HepG2 (cell line): ENCODE results near the gene USP5. TPM values are rescaled to one million over a fixed set of nuclear protein-coding genes. Genes with fewer than 3 reads are reported as not detected.
A peak's percentile ranks its signal among the peaks of the same experiment; 100 is the strongest.

ENCODE experiments used
- BORCS8-MEF2B ChIP-seq: sonication (generic); formaldehyde crosslinking; IDR thresholded peaks from 2 replicates; pipeline ENCODE4 v1.8.0; 2022; ENCODE audit warnings: mild to moderate bottlenecking, missing genetic modification reagents
- CBFB ChIP-seq: sonication (generic); formaldehyde crosslinking; IDR thresholded peaks from 2 replicates; pipeline ENCODE4 v1.4.0; 2020; ENCODE audit warnings: missing genetic modification reagents
- CCDC6 ChIP-seq: sonication (generic); formaldehyde crosslinking; IDR thresholded peaks from 2 replicates; pipeline ENCODE4 v1.8.1; 2022; ENCODE audit warnings: mild to moderate bottlenecking, missing genetic modification reagents, moderate library complexity
- CHCHD3 ChIP-seq: sonication (generic); formaldehyde crosslinking; IDR thresholded peaks from 2 replicates; pipeline ENCODE4 v1.8.0; 2022; ENCODE audit warnings: mild to moderate bottlenecking, missing genetic modification reagents, moderate library complexity
- FOSL1 ChIP-seq: sonication (generic); formaldehyde crosslinking; IDR thresholded peaks from 2 replicates; pipeline ENCODE4 v1.9.0; 2021; ENCODE audit warnings: missing genetic modification reagents, borderline replicate concordance
- HNRNPLL ChIP-seq: fragments of 200-400 bp; formaldehyde crosslinking; IDR thresholded peaks from 2 replicates; pipeline ENCODE4 v1.6.1; 2017; ENCODE audit warnings: mild to moderate bottlenecking, low read depth, low read length; ENCODE audit not compliant: poor library complexity, severe bottlenecking
- HOXA3 ChIP-seq: sonication (generic); formaldehyde crosslinking; IDR thresholded peaks from 2 replicates; pipeline ENCODE4 v1.5.0; 2020; ENCODE audit warnings: missing genetic modification reagents
- KDM5B ChIP-seq: sonication (generic); formaldehyde crosslinking; IDR thresholded peaks from 2 replicates; pipeline ENCODE4 v1.4.0; 2020; ENCODE audit warnings: missing genetic modification reagents, mild to moderate bottlenecking, borderline replicate concordance
- MED13 ChIP-seq: sonication (generic); formaldehyde crosslinking; IDR thresholded peaks from 2 replicates; pipeline ENCODE4 v1.5.0; 2020; ENCODE audit warnings: missing genetic modification reagents
- NFE2L1 ChIP-seq: sonication (generic); formaldehyde crosslinking; IDR thresholded peaks from 2 replicates; pipeline ENCODE4 v1.4.0; 2020; ENCODE audit warnings: missing genetic modification reagents, mild to moderate bottlenecking, borderline replicate concordance
- PLSCR1 ChIP-seq: sonication (generic); formaldehyde crosslinking; IDR thresholded peaks from 2 replicates; pipeline ENCODE4 v1.5.0; 2020; ENCODE audit warnings: missing genetic modification reagents, mild to moderate bottlenecking, borderline replicate concordance
- PRDM4 ChIP-seq: sonication (generic); formaldehyde crosslinking; IDR thresholded peaks from 2 replicates; pipeline ENCODE4 v1.9.0; 2021; ENCODE audit warnings: missing genetic modification reagents, borderline replicate concordance
- REXO4 ChIP-seq: sonication (generic); formaldehyde crosslinking; IDR thresholded peaks from 2 replicates; pipeline ENCODE4 v1.8.0; 2022; ENCODE audit warnings: missing genetic modification reagents, mild to moderate bottlenecking, borderline replicate concordance
- RFX3 ChIP-seq: IDR thresholded peaks from 2 replicates; pipeline ENCODE4 v1.6.1; 2016; ENCODE audit warnings: missing biosample characterization, missing genetic modification reagents
- RORA ChIP-seq: sonication (generic); formaldehyde crosslinking; IDR thresholded peaks from 2 replicates; pipeline ENCODE4 v1.5.0; 2020; ENCODE audit warnings: mild to moderate bottlenecking, missing genetic modification reagents, moderate library complexity
- TARDBP ChIP-seq: sonication (generic); formaldehyde crosslinking; IDR thresholded peaks from 2 replicates; pipeline ENCODE4 v1.8.0; 2022; ENCODE audit warnings: mild to moderate bottlenecking, missing genetic modification reagents
- TOPORS ChIP-seq: sonication (generic); formaldehyde crosslinking; IDR thresholded peaks from 2 replicates; pipeline ENCODE4 v1.8.0; 2023; ENCODE audit warnings: mild to moderate bottlenecking, missing genetic modification reagents
- TP53 ChIP-seq: sonication (generic); formaldehyde crosslinking; conservative IDR thresholded peaks from 2 replicates; pipeline ENCODE4 v1.4.0; 2020; ENCODE audit warnings: missing genetic modification reagents
- ZBTB8A ChIP-seq: sonication (generic); formaldehyde crosslinking; IDR thresholded peaks from 2 replicates; pipeline ENCODE4 v1.4.0; 2020; ENCODE audit warnings: mild to moderate bottlenecking, low read depth, missing genetic modification reagents, borderline replicate concordance
- ZNF383 ChIP-seq: sonication (generic); formaldehyde crosslinking; IDR thresholded peaks from 2 replicates; pipeline ENCODE4 v1.4.0; 2020; ENCODE audit warnings: missing genetic modification reagents, mild to moderate bottlenecking, borderline replicate concordance
- ZNF512B ChIP-seq: sonication (generic); formaldehyde crosslinking; IDR thresholded peaks from 2 replicates; pipeline ENCODE4 v1.5.1; 2020; ENCODE audit warnings: missing genetic modification reagents, mild to moderate bottlenecking, borderline replicate concordance
- ZNF562 ChIP-seq: sonication (generic); formaldehyde crosslinking; IDR thresholded peaks from 2 replicates; pipeline ENCODE4 v1.8.0; 2022; ENCODE audit warnings: missing genetic modification reagents, borderline replicate concordance
- ZNF615 ChIP-seq: sonication (generic); formaldehyde crosslinking; IDR thresholded peaks from 2 replicates; pipeline ENCODE4 v1.5.0; 2020; ENCODE audit warnings: mild to moderate bottlenecking, missing genetic modification reagents, borderline replicate concordance
- ZNF713 ChIP-seq: sonication (generic); formaldehyde crosslinking; IDR thresholded peaks from 2 replicates; pipeline ENCODE4 v1.4.0; 2020; ENCODE audit warnings: mild to moderate bottlenecking, missing genetic modification reagents
- polyA plus RNA-seq, 8 experiments: library from polyadenylated mRNA; depleted of rRNA in 3 of 8; stranded (reverse) in 7 of 8; unstranded in 1 of 8; fragments of >200 nt; fragmentation: Illumina TruSeq in 4 of 8; extraction: Trizol in 4 of 8; gene quantifications; 2 replicates each; pipeline versions ENCODE4 v1.2.1 to v1.2.3, GENCODE V29; 2011 to 2016; ENCODE audit warnings: low read depth in 4 of 8, missing spikeins in 1 of 8, mixed read lengths in 1 of 8; ENCODE audit not compliant: insufficient read depth in 1 of 8
- total RNA-seq, 5 experiments: library from RNA; depleted of rRNA; stranded (reverse); fragments of >200 nt; fragmentation: Illumina TruSeq; extraction: Trizol; gene quantifications; 2 replicates each; pipeline ENCODE4 v1.2.3, GENCODE V29; 2016; ENCODE audit warnings: low read depth in 1 of 5

USP5 gene
- total and polyA plus RNA-seq, 2 of the 13 experiments (the other 11 are each of a cell fraction or from before 2014, with no cell fraction given): 39.6 to 56.0 TPM

- TF ChIP-seq PRDM4 (CRISPR knock-in tag): no peak
- TF ChIP-seq CCDC6 (CRISPR knock-in tag): no peak
- TF ChIP-seq ZNF562: no peak
- peak; percentile 92 for TF ChIP-seq HNRNPLL
- no peak for TF ChIP-seq FOSL1 (CRISPR knock-in tag)
- no peak for TF ChIP-seq REXO4
- 0 out of 2 replicates have a peak, but pooled peaks have one; percentile 33 for TF ChIP-seq MED13 (CRISPR knock-in tag)
- TF ChIP-seq HOXA3 (CRISPR knock-in tag): peak; percentile 65
- no peak for TF ChIP-seq PLSCR1 (CRISPR knock-in tag)
- TF ChIP-seq ZNF713 (CRISPR knock-in tag): 0 out of 2 replicates have a peak, but pooled peaks have one; percentile 88
- TF ChIP-seq TARDBP (CRISPR knock-in tag): peak; percentile 77
- TF ChIP-seq ZBTB8A (CRISPR knock-in tag): no peak
- TF ChIP-seq RORA (CRISPR knock-in tag): no peak
- TF ChIP-seq KDM5B (CRISPR knock-in tag): peak; percentile 70; the same call in 1 of the 2 replicates
- no peak for TF ChIP-seq CHCHD3 (CRISPR knock-in tag)
- TF ChIP-seq RFX3 (CRISPR knock-in tag): no peak
- TF ChIP-seq TP53 (CRISPR knock-in tag): 0 out of 2 replicates have a peak, but pooled peaks have one; percentile 23
- TF ChIP-seq BORCS8-MEF2B (CRISPR knock-in tag): 0 out of 2 replicates have a peak, but pooled peaks have one; percentile 43
- 0 out of 2 replicates have a peak, but pooled peaks have one; percentile 53 for TF ChIP-seq TOPORS (CRISPR knock-in tag)
- TF ChIP-seq ZNF615 (CRISPR knock-in tag): no peak
- TF ChIP-seq CBFB: 0 out of 2 replicates have a peak, but pooled peaks have one; percentile 75
- TF ChIP-seq ZNF512B (CRISPR knock-in tag): no peak
- peak; percentile 80; the same call in 1 of the 2 replicates for TF ChIP-seq ZNF383 (CRISPR knock-in tag)
- peak; percentile 72; the same call in 1 of the 2 replicates for TF ChIP-seq NFE2L1 (CRISPR knock-in tag)
Measured at GRCh38 chr12:6851921-6852650, at the start of gene USP5 (continued).
